Panc1 (cell line): Measurements from ENCODE around the gene RAB7A. TPM values are rescaled to one million over a fixed set of nuclear protein-coding genes. Genes with fewer than 3 reads are reported as not detected.

Experiments used
- ATAC-seq: fragments of 200-7000 bp; cut with Tn5 transposase; 2 replicates; pipeline ENCODE4 v1.9.1; 2020; ENCODE audit warnings: mild to moderate bottlenecking, moderate library complexity
- BruUV-seq: library from RNA; stranded (reverse); fragments of 400-500 nt; replicated peaks from 2 replicates; lab custom pipeline; 2021; lab: Mats Ljungman, UMichigan
- CTCF ChIA-PET: fragments of 300-600 bp; sonication (Branson Sonifier 250); formaldehyde crosslinking; loops from one replicate; lab custom pipeline; 2022; ENCODE audit warnings: antibody characterized with exemption; lab: Charles Lee
- POLR2A ChIA-PET: fragments of 300-600 bp; sonication (Branson Sonifier 250); formaldehyde crosslinking; loops from one replicate; lab custom pipeline; 2022; ENCODE audit warnings: antibody characterized with exemption; lab: Charles Lee
- DNase-seq: peaks from one replicate; pipeline ENCODE4 v3.0.0-alpha.2; 2010; ENCODE audit warnings: low read depth, low spot score
- H3K27ac ChIP-seq: 2 replicates; pipeline ENCODE4 v1.5.1; 2011; ENCODE audit warnings: mild to moderate bottlenecking, low read length, inconsistent platforms
- H3K27me3 ChIP-seq: fragments of 200-500 bp; sonication (Bioruptor generic); 2 replicates; pipeline ENCODE4 v1.6.0; 2014; ENCODE audit warnings: low read length, inconsistent platforms; ENCODE audit not compliant: control insufficient read depth, insufficient read depth
- H3K36me3 ChIP-seq: fragments of 200-500 bp; sonication (Bioruptor generic); 2 replicates; pipeline ENCODE4 v1.5.1; 2014; ENCODE audit warnings: inconsistent platforms, mild to moderate bottlenecking, low read length, moderate library complexity; ENCODE audit not compliant: control insufficient read depth, insufficient read depth
- H3K4me1 ChIP-seq: 2 replicates; pipeline ENCODE4 v1.5.1; 2011; ENCODE audit warnings: inconsistent platforms, mild to moderate bottlenecking, low read length, moderate library complexity; ENCODE audit not compliant: control insufficient read depth, insufficient read depth
- H3K4me3 ChIP-seq, 2 experiments: 2 replicates each; pipeline ENCODE4 v1.5.1; 2011 to 2012; ENCODE audit warnings: low read depth in 2 of 2, low read length in 2 of 2, mild to moderate bottlenecking in 2 of 2, inconsistent platforms in 1 of 2, moderate library complexity in 1 of 2
- H3K9me3 ChIP-seq: fragments of 200-500 bp; sonication (Bioruptor generic); 2 replicates; pipeline ENCODE4 v1.5.1; 2014; ENCODE audit warnings: low read depth, mild to moderate bottlenecking, inconsistent platforms, low read length, moderate library complexity; ENCODE audit not compliant: control insufficient read depth, insufficient read depth
- in situ Hi-C: cut with HindIII; loops from 2 replicates; pipeline ENCODE4 v1.10.0; 2016; ENCODE audit warnings: low sequenced_read_pairs, low pct_unique_long_range_greater_than_20kb
- intact Hi-C: fragments of 100-400 bp; cut with micrococcal nuclease; formaldehyde crosslinking; loops from one replicate; pipeline ENCODE4 v1.10.0; 2022; ENCODE audit not compliant: unreplicated experiment
- total RNA-seq: library from RNA; stranded (reverse); gene quantifications from one replicate; pipeline ENCODE4 v1.2.1, GENCODE V29; 2021; ENCODE audit not compliant: unreplicated experiment
- TF ChIP-seq, protein P1 (sequence below), 2 experiments: IDR thresholded peaks; 2 replicates each; pipeline ENCODE4 v1.6.1; 2011 to 2012; ENCODE audit warnings: low read depth in 2 of 2, control low read depth in 1 of 2, low read length in 1 of 2, mild to moderate bottlenecking in 1 of 2, moderate library complexity in 1 of 2; ENCODE audit not compliant: insufficient read depth in 1 of 2
- TF ChIP-seq, protein P2 (sequence below): fragments of 450-650 bp; IDR thresholded peaks from 2 replicates; pipeline ENCODE4 v1.5.1; 2017; ENCODE audit warnings: mild to moderate bottlenecking

The RAB7A gene
- total RNA-seq, 1 experiment from 2014 or later = 386 TPM

DNA sequence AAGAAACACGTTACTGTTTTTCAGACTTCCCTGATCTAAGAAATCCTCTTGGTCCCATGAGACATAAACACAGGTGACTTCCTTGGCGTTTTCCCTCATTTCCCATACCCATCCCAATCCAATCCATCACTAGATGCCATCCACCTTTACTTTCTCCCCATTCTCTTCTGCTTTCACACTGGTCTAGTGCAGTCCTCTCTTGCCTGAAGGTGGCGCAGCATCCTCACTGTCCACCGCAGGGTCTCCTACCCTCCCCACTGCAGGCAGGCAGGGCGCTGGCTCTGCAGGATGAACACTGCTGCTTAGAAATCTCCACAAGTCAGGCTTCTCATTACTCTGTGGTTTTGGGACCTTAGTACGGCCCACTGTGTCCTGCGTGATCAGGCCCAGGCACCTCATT is 58.2 kb downstream of the RAB7A start:
- in situ Hi-C loops = no loop called here
- BruUV-seq = no TSS peak
- Histone ChIP-seq H3K9me3 (no peaks in the 10 kb centered on the region), H3K36me3 (no peaks in the 10 kb centered on the region), H3K4me1 (peaks cover 39% of the 10 kb centered on the region), H3K27ac (no peak overlapping the region), H3K27me3 (no peaks in the 10 kb centered on the region), H3K4me3 (no peak overlapping the region)
- DNase-seq (no peak), ATAC-seq (peak; percentile 70)
- intact Hi-C loops = no loop called here
- TF ChIP-seq, protein P1, sequence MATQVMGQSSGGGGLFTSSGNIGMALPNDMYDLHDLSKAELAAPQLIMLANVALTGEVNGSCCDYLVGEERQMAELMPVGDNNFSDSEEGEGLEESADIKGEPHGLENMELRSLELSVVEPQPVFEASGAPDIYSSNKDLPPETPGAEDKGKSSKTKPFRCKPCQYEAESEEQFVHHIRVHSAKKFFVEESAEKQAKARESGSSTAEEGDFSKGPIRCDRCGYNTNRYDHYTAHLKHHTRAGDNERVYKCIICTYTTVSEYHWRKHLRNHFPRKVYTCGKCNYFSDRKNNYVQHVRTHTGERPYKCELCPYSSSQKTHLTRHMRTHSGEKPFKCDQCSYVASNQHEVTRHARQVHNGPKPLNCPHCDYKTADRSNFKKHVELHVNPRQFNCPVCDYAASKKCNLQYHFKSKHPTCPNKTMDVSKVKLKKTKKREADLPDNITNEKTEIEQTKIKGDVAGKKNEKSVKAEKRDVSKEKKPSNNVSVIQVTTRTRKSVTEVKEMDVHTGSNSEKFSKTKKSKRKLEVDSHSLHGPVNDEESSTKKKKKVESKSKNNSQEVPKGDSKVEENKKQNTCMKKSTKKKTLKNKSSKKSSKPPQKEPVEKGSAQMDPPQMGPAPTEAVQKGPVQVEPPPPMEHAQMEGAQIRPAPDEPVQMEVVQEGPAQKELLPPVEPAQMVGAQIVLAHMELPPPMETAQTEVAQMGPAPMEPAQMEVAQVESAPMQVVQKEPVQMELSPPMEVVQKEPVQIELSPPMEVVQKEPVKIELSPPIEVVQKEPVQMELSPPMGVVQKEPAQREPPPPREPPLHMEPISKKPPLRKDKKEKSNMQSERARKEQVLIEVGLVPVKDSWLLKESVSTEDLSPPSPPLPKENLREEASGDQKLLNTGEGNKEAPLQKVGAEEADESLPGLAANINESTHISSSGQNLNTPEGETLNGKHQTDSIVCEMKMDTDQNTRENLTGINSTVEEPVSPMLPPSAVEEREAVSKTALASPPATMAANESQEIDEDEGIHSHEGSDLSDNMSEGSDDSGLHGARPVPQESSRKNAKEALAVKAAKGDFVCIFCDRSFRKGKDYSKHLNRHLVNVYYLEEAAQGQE (IDR thresholded peaks at IDR 0.05; ENCODE audit: insufficient read depth in 1 of 2, low read depth in 2 of 2, low read length in 1 of 2) = no peak
- TF ChIP-seq, protein P2, sequence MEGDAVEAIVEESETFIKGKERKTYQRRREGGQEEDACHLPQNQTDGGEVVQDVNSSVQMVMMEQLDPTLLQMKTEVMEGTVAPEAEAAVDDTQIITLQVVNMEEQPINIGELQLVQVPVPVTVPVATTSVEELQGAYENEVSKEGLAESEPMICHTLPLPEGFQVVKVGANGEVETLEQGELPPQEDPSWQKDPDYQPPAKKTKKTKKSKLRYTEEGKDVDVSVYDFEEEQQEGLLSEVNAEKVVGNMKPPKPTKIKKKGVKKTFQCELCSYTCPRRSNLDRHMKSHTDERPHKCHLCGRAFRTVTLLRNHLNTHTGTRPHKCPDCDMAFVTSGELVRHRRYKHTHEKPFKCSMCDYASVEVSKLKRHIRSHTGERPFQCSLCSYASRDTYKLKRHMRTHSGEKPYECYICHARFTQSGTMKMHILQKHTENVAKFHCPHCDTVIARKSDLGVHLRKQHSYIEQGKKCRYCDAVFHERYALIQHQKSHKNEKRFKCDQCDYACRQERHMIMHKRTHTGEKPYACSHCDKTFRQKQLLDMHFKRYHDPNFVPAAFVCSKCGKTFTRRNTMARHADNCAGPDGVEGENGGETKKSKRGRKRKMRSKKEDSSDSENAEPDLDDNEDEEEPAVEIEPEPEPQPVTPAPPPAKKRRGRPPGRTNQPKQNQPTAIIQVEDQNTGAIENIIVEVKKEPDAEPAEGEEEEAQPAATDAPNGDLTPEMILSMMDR = peak; percentile 77
- ChIA-PET CTCF (no interaction called here), POLR2A (no interaction called here)

DNA sequence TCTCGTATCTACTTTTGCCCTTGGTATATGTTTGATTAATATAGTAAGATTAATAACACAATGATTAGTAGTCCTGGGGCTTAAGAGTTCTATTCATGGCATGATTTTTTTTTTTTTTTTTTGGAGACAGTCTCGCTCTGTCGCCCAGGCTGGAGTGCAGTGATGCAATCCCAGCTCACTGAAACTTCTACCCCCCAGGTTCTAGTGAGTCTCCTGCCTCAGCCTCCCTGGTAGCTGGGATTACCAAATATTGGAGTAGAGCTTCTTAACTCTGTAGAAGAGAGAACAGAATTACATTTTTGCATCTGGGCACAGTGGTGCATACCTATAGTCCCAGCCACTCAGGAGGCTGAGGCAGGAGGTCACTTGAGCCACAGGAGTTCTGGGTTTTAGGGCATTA is 58.9 kb downstream of the RAB7A start:
- H3K4me3 ChIP-seq = no peak overlapping the region
- TF ChIP-seq, protein P1 (IDR thresholded peaks at IDR 0.05; ENCODE audit: insufficient read depth in 1 of 2, low read depth in 2 of 2, low read length in 1 of 2) = no peak
- no peaks in the 10 kb centered on the region for H3K36me3 ChIP-seq
- no peak for ATAC-seq
- H3K9me3 ChIP-seq = no peaks in the 10 kb centered on the region
- peaks cover 39% of the 10 kb centered on the region for H3K4me1 ChIP-seq
- DNase-seq = no peak
- no peak overlapping the region for H3K27ac ChIP-seq
- in situ Hi-C loops = no loop called here
- no TSS peak for BruUV-seq
- H3K27me3 ChIP-seq = no peaks in the 10 kb centered on the region
- intact Hi-C loops = no loop called here
- CTCF ChIA-PET = interaction anchor here (0.5 kb wide), 1 partner anchor 87 kb away, joined by 6 read pairs; no protein-coding TSS in a partner anchor
- POLR2A ChIA-PET = no interaction called here
